HG03520 (cell line): ENCODE measurements around the gene PYCARD.

ENCODE experiments used
- ATAC-seq: cut with Tn5 transposase; IDR thresholded peaks from one replicate; pipeline ENCODE4 v1.9.1; 2021; ENCODE audit warnings: mild to moderate bottlenecking, moderate library complexity; ENCODE audit not compliant: unreplicated experiment

The PYCARD gene

GRCh38 chr16:31167315-31167714 is 35.2 kb downstream of the PYCARD start:
- no peak for ATAC-seq

GRCh38 chr16:31157136-31157535 is 45.4 kb downstream of the PYCARD start:
- no peak for ATAC-seq
